ENCODE data around the gene MACC1.

GRCh38 chr7:20260223-20260622 lies 43.0 kb upstream of the MACC1 start:
- TF ChIP-seq CTCF (IDR thresholded peaks at IDR 0.05) (no peak), POLR2A (IDR thresholded peaks at IDR 0.05) (no peak)
